ENCODE results near the gene METTL18. TPM values are rescaled to one million over a fixed set of nuclear protein-coding genes. Genes with fewer than 3 reads are reported as not detected.
"Not testable (repeated sequence)": the region's sequence is repeated elsewhere in the genome, so short reads cannot be mapped to it uniquely, and the experiment has no call there.

Gene METTL18
- 2.0 TPM for total RNA-seq

DNA sequence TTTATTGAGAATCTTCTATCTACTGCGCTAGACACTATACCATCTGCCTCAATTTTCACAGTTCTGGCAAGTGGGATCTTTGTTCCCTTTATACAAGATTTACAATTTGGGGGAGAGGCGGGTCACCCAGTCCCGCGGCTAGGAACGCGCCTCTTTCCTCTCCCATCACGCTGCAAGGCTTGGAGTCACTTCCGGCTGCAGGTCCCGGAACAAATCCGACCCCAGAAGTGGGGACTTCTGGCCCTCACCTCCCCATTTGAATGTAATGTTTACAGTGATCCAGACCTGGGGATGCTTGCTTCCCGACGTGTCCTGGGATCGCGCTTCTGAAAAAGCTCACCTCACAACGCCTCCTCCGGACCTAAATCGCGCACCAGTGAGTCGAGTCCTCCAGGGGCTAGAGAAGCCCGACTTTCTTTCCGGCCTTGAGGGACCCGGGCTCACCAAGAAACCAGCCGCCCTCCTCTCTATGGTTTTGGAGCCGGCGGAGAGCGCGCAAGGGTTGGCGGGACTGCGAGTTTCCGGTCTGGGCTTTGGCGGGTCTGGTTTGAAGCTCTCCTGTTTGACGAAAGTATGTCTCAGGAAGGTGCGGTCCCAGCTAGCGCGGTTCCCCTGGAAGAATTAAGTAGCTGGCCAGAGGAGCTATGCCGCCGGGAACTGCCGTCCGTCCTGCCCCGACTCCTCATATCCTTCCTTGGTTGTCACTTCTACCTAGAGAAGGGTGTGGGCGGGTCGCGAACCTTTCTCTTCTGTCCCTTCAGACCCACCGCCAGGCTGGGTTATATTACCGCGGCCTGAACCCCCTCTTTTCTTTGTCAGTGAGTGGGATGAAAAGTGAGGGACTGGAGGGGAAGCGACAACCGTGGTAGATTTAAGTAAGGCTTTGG lies at the start of gene METTL18:
METTL18 (minus strand) TSS at position 378 of the 887 bp plus-strand sequence. CDS start 1,212 bp downstream, outside the sequence.
- peak; percentile 94 for DNase-seq (ENCODE audit: low spot score)
- ATAC-seq: peak; percentile 99

DNA sequence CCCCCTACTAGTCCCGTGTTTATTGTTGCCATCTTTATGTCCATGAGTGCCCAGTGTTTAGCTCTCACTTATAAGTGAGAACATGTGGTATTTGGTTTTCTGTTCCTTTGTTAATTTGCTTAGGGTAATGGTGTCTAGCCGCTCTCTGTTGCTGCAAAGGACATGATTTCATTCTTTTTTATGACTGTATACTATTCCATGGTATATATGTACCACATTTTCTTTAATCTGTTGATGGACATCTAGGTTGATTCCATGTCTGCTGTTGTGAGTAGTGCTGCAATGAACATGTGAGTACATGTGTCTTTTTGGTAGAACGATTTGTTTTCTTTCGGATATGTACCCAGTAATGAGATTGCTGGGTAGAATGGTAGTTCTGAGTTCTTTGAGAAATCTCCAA lies 44.2 kb upstream of the METTL18 start:
- no peak for DNase-seq (ENCODE audit: low spot score)
- no peak for ATAC-seq

DNA sequence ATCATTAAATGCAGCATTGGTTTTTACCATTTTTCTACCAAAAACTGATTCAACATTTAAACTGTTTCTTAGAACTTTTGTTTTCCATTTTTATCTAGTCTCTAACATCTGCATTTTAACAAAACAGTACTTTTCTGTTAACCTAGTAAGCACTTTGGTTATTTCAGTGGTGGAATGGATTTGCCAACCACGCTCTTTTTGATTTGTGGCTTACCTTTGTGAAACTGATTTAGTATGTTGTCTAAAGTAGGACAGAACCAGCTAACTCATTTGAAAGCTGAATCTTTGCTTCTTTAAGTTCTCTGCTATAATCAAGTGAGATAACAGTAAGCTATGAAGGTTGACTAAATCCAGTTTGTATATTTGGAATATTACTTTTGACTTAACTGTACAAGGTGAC lies 41.5 kb upstream of the METTL18 start:
- DNase-seq (ENCODE audit: low spot score): no peak
- no peak for ATAC-seq

DNA sequence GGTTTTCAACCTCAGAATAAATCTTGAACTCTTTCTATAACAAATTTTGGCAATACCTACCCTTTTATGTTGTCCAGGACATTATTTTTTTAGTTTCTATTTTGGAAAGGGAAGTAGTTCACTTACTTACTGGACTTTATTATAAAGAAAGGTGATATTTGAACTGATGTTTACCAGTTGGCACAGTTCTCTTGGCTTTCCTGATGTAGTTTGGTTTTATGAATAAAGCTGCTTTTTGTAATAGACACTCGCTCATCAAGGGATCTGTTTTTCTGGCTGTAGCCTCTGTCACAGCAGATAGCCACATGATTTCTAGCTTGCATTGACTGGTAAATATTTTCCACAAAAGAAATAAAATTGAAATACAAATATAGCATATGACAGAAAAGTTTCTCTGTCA lies 40.9 kb upstream of the METTL18 start:
- ATAC-seq: peak; percentile 61
- DNase-seq (ENCODE audit: low spot score): no peak

DNA sequence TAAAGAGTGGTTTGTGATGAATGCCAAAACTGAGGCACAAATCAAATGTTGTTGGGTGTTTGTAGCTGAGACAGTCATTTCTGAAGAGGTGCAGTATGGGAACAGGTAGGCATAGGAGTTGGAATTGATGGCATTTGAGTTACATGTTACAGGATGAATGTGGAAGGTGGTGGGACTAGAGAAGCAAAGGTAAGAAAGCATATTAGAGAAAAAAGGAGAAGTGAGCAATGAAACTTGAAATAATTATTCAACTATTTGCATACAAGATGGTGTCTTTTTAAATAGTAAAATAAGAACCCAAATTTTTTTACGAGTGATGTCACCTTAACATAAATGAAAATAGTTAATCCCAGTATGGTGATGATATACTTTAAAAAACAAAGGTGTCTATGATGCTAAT lies 40.2 kb upstream of the METTL18 start:
- no peak for DNase-seq (ENCODE audit: low spot score)
- ATAC-seq: no peak

DNA sequence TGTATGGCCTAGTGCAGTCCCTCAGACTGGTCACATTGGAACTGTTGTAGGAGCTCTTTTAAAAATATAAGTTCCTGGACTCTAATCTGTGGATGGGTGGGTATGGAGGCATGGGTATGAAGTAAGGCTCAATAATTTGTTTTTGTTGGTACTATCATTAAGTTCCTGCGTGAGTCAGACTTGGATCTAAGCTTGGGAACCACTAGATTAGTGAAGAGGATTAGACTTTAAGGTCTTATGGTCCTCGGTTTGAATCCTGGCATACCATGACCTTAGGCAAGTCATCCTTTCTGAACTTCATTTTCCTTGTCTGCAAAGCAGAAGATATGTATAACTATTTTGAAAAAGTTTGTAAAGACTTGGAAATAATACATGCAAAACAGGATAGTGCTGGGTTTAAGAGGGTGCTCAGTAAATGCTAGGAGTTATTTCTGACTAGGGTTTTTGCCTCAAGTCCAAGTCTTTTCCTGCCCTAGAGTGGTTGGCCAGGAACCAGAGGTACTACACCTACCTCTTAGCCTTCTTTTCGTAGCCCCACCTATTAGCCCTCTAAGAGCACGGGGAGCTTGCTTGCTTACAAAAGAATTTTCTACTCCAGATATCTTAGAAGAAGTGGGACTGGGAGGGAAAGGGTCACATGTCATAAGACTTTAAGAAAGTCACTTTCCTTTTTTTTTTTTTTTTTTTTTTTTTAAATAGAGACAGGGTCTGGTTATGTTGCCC lies 38.6 kb upstream of the METTL18 start:
- ATAC-seq (no peak), DNase-seq (ENCODE audit: low spot score) (no peak)

DNA sequence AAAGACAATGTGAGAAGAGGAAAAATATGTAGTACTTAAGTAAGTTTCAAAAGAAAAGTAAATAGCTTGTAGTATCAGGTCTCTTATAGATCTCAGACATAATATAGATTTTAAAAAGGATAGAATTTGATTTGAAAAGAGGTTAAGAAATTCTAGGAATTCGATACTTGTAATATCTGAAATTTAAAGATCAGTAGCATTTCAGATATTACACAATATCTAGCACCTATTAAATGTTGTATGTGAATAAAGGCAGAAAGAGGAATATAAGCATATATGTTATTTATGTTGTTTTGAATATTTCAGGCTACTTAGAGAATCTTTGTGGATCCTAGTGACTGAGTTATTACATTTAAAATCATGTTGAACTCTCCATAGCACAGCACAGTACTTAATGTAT lies 35.0 kb upstream of the METTL18 start:
- no peak for DNase-seq (ENCODE audit: low spot score)
- no peak for ATAC-seq

DNA sequence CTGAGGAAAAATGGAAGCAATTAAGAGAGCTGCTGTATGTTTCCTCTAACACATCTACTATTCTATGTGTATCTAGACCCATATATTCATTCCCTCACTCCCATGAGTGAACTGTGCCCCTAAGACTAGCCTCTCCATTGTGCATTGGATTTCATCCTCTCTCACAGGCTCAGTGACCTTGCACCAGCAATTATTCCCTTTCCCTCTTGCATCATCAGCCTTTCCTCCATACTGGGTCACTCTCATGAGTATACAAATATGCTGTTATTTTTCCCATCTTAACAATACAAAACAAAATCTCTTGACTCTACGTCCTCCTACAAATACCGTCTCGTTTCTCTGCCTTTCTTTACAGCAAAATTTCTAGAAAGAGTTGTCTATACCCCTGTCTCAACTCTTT lies 29.4 kb upstream of the METTL18 start:
- DNase-seq (ENCODE audit: low spot score) (no peak), ATAC-seq (no peak)

DNA sequence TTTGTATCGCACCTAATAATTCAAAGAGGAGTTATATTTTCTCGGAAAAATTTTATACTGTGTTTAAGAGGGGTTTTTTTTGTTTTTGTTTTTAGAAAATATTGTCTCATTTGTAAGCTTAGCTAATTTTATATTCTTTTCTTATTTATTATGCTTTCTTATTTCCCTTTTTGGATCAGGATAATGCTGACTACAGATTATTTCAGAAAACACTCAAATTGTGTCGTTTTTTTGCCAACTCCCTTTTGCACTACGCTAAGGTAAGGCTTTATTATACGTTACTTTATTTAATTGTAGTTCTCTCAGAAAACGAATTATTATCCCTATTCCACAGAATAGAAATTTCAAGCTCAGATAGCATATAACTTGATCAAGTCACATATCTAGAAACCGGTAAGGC lies 26.8 kb upstream of the METTL18 start:
- DNase-seq (ENCODE audit: low spot score) (no peak), ATAC-seq (no peak)

DNA sequence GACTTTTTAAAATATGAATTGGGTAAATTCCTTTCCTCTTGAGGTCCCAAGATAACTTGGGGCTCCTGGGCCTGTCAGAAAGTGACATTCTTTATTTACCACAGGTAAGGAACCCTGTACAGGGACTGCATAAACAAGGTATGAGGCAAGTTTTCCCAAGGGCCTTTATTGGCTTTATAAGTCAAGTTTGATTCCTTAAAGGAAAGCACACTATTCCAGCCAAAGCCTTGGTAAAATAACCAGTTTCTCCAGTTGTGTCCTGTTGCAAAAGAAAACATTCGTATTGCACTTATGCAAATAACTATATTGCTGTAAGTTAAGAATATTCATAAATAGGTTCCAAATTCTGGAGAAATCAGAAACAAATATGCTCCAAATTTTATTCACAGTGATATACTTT lies 21.9 kb upstream of the METTL18 start:
- no peak for ATAC-seq
- DNase-seq (ENCODE audit: low spot score): no peak

DNA sequence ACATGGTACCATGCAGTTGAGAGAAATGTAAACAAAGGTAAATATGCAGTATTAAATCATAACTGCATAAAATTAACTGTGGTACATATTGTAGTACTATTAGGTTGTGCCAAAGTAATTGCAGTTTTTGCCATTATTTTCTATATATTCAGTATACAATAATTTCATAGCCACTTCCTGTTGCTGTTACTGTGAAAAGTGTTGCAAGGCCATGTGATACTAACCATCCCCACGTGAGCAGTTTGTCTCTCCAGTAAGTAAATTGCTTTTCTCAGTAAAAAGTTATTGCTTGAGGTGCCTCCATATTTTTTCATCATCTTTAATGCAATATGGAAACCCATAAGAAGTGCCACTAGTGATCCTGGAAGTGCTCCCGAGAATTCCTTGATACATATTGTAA lies 19.6 kb upstream of the METTL18 start:
- DNase-seq (ENCODE audit: low spot score) (no peak), ATAC-seq (no peak)

DNA sequence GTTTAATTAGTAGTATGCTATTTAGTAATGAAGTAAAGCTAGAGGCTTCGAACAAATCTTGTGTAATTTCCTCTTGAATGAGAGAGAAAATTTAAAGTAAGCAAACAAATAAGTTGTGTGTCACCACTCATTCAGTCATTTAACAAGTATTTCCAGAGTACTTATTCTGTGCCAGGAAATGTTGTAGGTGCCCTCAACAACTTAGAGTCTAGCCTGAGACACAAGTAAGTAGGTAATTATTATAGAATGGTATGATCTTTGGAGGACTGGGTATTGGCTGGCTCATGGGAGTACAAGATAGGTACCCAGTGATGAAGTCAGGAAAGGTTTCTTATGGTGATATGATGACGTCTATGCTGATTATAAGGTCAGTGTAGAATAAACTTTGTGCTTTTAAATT lies 17.4 kb upstream of the METTL18 start:
- DNase-seq (ENCODE audit: low spot score) (no peak), ATAC-seq (no peak)

DNA sequence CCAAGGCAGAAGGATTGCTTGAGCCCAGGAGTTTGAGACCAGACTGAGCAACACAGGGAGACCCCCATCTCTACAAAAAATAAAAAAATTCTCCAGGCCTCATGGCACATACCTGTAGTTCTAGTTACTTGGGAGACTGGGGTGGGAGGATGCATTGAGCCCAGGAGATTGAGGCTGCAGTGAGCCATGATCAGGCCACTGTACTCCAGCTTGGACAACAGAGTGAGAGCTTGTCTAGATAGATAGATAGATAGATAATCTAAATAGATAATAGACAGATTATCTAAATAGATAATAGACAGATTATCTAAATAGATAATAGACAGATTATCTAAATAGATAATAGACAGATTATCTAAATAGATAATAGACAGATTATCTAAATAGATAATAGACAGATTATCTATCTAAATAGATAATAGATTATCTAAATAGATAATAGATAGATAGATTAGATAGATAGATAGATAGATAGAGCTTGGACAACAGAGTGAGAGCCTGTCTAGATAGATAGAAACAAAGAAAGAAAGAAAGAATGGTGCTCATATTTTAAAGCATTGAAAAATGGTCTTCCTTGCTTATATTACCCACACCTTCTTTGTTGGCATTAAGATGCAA lies 16.8 kb upstream of the METTL18 start:
- not testable (repeated sequence) for ATAC-seq; DNase-seq (ENCODE audit: low spot score)

DNA sequence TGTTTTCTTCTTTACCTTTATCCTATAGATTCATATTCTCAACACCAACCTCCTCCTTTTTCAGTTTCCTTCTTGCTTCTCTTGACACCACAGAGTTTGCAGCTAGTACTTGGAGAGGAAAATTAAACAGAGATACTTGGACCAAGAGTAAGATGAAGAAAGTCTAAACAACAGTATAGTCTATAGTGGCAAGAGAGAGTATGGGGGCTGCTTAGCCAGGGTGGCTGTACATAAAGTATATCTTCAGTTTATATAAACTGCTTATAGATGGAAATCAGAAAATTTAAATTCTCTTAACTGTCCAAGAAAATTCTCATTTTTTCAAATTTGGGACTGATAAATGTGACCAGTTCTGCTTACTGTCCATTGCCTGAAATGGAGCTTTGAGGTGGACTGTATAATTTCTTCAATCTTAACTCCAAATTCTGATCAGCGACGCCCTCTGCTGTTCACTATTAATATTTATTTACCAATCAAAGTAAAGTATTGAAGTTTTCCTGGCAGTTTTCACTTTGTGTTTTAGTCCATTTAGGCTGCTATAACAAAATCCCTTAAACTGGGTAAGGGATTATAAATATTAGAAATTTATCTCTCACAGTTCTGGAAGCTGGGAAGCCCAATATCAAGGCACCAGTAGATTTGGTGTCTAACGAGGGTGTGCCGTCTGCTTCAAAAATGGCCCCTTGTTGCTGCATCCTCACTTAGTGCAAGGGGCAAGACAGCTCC lies 14.8 kb upstream of the METTL18 start:
- DNase-seq (ENCODE audit: low spot score) (no peak), ATAC-seq (peak; percentile 86)

DNA sequence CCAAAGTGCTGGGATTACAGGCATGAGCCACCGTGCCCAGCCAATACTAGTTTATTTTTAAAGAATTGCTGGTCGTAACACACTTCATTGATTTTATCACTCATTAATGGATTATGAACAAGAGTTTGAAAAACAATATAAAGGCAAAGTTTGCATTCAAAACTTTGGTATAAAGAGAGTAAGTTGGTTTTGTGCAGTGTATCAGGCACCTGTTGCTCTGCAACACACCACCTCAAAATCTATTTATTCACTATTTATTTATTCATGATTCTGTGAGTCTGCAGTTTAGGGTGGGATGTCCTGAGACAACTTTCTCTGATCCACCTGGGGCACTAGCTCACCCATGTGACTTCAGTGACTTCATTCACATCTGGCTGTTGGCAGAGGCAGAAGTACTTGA lies 10.2 kb upstream of the METTL18 start:
- DNase-seq (ENCODE audit: low spot score) (no peak), ATAC-seq (no peak)

DNA sequence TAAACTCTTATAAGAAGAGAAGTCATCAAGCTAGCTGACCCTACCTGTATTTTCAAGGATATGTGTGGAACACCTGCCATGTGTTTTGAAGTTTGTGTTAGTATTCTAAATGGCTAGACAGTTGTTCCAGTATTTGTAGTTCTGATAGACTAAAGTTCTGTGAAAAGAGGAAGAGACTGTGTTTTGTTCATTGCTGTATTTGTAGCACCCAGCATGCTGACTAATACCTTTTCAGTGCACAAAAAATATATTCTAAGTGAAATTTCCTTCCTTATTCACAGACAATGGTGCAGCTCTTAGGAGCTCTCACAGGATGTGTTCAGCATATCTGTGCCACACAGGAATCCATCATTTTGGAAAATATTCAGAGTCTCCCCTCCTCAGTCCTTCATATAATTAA lies 8.2 kb upstream of the METTL18 start:
- ATAC-seq: no peak
- DNase-seq (ENCODE audit: low spot score): no peak

DNA sequence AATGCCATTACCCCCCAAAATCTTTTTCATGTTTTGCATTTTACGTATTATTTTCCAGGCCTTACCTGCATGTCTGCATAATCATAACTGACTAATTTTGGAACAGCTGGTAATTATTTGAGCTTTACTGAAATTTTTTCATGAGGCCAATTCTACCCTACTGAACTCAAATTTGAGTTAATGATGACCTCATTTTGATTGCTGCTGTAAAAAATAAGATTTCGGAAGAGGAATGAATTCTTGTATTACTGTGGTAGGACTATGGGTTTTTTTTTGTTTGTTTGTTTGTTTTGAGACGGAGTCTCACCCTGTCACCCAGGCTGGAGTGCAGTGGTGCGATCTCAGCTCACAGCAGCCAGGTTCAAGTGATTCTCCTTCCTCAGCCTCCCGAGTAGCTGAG lies 2.6 kb upstream of the METTL18 start:
- ATAC-seq (no peak), DNase-seq (ENCODE audit: low spot score) (no peak)

DNA sequence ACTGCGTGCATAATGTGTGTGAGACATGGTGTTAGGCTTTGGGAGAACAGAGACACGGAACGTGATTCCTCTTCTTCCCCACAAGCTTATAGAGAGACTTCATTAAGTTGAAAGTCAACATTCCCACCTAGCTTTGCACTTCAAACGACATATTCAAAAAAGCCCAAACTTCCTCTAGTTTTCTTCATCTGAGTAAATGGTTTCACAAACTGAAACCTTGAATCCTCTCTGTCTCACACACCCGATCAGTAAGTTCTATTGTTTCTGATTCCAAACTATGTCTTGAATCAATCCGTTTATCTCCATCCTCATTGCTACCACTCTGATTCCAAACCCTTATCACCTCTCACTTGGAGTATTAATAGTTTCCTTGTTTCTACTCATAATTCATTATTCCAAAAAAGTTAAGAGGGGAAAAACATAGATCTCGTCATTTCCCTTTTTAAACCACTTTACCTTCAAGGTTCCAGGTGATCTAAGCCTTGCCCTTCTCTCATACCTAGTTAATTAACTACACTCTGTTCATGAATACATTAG lies 1.6 kb upstream of the METTL18 start:
- DNase-seq (ENCODE audit: low spot score) (no peak), ATAC-seq (no peak)

DNA sequence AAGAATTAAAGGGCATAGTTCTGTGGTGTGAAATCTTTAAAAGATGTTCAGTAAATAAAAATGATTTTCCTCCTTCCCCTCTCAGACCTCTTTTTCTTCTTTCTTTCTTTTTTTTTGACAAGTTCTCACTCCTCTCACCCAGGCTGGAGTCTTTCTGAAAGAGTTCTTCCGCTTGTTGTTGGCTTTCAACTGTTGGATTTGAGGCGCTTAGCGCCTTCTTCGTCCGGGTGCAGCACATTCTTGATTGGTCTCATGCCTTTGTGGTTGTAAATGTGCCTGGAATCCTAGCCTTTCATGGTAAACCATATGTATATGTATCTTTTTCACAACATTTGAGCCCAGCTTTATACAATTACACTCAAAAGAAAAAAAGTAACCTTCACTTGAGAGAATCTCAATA lies 980 bp upstream of the METTL18 start:
- ATAC-seq: no peak

DNA sequence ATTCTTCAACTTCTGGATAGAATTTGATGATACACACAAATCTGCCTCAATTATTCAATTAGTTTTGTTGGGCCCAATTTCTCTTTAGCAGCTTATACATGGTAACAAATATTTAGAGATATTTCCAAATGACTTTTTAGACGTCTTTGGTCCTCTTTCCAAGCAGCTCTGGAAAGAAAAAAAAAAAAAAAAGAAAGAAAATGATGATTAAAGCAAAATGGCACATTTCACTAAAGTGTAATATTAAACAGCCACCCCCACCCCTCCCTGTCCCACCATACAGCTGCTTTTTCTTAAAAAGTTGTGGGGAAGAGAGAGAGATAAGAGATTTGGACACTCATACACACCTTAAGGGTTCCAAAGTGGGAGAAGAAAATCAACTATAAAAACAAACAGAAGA lies 977 bp downstream of the METTL18 start:
- no peak for DNase-seq (ENCODE audit: low spot score)
- no peak for ATAC-seq

More for the DNA sequence above, 980 bp upstream of the METTL18 start:
- no peak for DNase-seq (ENCODE audit: low spot score)

DNA sequence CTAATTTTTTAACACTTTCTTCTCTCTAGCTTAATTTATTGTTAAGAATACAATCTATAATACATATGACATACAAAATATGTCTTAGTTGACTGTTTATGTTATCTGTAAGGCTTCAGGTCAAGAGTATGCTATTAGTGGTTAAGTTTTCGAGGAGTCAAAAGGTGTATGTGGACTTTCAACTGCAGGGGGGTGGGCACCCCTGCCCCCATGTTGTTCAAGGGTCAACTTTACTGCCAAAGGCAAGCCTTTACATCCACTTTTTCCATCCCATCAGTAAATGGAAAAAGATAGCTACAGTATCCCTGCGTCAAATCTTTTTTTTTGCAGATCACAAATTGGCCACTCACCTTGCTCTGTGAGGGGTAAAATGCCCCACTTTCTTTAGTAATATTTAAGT lies 6.3 kb downstream of the METTL18 start:
- DNase-seq (ENCODE audit: low spot score) (no peak), ATAC-seq (no peak)
